ENCODE results near the gene C1orf87.

GRCh38 chr1:60008500-60008899 lies 65.1 kb downstream of the C1orf87 start:
- TF ChIP-seq SP1 (IDR thresholded peaks at IDR 0.05) (no peak), EGR1 (IDR thresholded peaks at IDR 0.05; ENCODE audit: low read depth in 2 of 2) (no peak), CTCF (IDR thresholded peaks at IDR 0.05; ENCODE audit: low read depth, low read length, missing input control) (no peak), RAD21 (IDR thresholded peaks at IDR 0.05) (no peak)
